Osteocyte (in vitro differentiated cells): ENCODE data around the gene MYPOP. TPM values are rescaled to one million over a fixed set of nuclear protein-coding genes. Genes with fewer than 3 reads are reported as not detected.

Experiments
- DNase-seq: peaks from one replicate; pipeline ENCODE4 v3.0.0; 2021; ENCODE audit warnings: mixed read lengths; ENCODE audit not compliant: unreplicated experiment; ENCODE audit errors: extremely low spot score
- H3K27ac Mint-ChIP-seq: one replicate; pipeline ENCODE4 v1.8.0; 2021; ENCODE audit warnings: mild to moderate bottlenecking, mixed read lengths; ENCODE audit not compliant: unreplicated experiment
- H3K27me3 Mint-ChIP-seq: one replicate; pipeline ENCODE4 v1.8.0; 2021; ENCODE audit warnings: mixed read lengths; ENCODE audit not compliant: unreplicated experiment
- H3K36me3 Mint-ChIP-seq: one replicate; pipeline ENCODE4 v1.8.0; 2021; ENCODE audit warnings: mixed read lengths; ENCODE audit not compliant: unreplicated experiment
- H3K4me1 Mint-ChIP-seq: one replicate; pipeline ENCODE4 v1.8.0; 2021; ENCODE audit warnings: mixed read lengths; ENCODE audit not compliant: unreplicated experiment
- H3K4me3 Mint-ChIP-seq: one replicate; pipeline ENCODE4 v1.8.0; 2021; ENCODE audit warnings: mild to moderate bottlenecking, moderate library complexity, mixed read lengths; ENCODE audit not compliant: unreplicated experiment
- H3K9me3 Mint-ChIP-seq: one replicate; pipeline ENCODE4 v1.8.0; 2021; ENCODE audit warnings: mixed read lengths; ENCODE audit not compliant: unreplicated experiment
- total RNA-seq: library from RNA; stranded (reverse); gene quantifications from 2 replicates; pipeline ENCODE4 v1.2.1, GENCODE V29; 2021
- TF ChIP-seq, protein P1 (sequence below): fragments of 200-600 bp; sonication (generic); IDR thresholded peaks from 2 replicates; pipeline ENCODE4 v1.5.0; 2021; ENCODE audit warnings: antibody characterized with exemption, mild to moderate bottlenecking, moderate library complexity

The MYPOP gene
- total RNA-seq, 1 donor from 2014 or later: 10.4 TPM

DNA sequence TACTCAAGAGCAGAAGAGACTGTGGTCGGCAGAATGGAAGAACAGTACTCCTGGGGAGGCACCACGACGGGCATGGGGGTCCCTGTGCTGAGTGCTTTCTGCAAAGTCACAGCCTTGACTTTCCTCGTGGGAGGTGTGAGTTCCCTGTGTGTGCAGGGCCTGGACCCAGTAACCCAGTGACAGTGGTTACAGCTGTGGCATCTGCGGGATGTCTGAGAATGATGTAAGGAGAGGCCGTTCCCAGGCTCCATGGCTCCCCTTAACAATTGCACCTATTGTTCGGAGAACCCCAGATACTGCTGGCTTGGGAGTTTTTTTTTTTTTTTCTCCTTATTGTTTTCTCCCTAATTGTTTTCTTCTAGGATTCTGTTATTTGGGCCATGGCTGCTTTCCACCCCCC lies 17.3 kb upstream of the MYPOP start:
- TF ChIP-seq, protein P1, sequence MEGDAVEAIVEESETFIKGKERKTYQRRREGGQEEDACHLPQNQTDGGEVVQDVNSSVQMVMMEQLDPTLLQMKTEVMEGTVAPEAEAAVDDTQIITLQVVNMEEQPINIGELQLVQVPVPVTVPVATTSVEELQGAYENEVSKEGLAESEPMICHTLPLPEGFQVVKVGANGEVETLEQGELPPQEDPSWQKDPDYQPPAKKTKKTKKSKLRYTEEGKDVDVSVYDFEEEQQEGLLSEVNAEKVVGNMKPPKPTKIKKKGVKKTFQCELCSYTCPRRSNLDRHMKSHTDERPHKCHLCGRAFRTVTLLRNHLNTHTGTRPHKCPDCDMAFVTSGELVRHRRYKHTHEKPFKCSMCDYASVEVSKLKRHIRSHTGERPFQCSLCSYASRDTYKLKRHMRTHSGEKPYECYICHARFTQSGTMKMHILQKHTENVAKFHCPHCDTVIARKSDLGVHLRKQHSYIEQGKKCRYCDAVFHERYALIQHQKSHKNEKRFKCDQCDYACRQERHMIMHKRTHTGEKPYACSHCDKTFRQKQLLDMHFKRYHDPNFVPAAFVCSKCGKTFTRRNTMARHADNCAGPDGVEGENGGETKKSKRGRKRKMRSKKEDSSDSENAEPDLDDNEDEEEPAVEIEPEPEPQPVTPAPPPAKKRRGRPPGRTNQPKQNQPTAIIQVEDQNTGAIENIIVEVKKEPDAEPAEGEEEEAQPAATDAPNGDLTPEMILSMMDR: no peak
- no peak overlapping the region for H3K27ac Mint-ChIP-seq
- peaks cover 30% of the 10 kb centered on the region for H3K27me3 Mint-ChIP-seq
- H3K4me3 Mint-ChIP-seq: no peak overlapping the region
- no peak for DNase-seq
- H3K4me1 Mint-ChIP-seq: no peaks in the 10 kb centered on the region
- no peaks in the 10 kb centered on the region for H3K36me3 Mint-ChIP-seq
- no peaks in the 10 kb centered on the region for H3K9me3 Mint-ChIP-seq

DNA sequence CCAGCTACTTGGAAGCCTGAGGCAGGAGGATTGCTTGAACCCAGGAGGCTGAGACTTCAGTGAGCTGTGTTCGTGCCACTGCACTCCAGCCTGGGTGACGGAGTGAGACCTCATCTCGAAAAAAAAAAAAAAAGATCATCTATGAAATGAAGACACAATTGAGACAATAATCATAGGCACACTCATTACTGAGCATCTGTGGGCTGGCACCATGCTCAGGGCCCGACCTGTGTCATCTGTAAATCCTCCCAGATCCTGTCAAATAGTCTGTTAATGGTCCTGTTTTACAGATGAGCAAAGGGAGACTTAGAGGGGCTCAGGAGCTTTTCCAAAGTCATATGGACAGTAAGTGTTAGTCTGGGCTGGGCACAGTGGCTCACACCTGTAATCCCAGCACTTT lies 16.3 kb upstream of the MYPOP start:
- Mint-ChIP-seq H3K27me3 (peaks cover 30% of the 10 kb centered on the region), H3K9me3 (no peaks in the 10 kb centered on the region), H3K4me1 (no peaks in the 10 kb centered on the region), H3K36me3 (no peaks in the 10 kb centered on the region), H3K27ac (no peak overlapping the region), H3K4me3 (no peak overlapping the region)
- TF ChIP-seq, protein P1: no peak
- DNase-seq: no peak

DNA sequence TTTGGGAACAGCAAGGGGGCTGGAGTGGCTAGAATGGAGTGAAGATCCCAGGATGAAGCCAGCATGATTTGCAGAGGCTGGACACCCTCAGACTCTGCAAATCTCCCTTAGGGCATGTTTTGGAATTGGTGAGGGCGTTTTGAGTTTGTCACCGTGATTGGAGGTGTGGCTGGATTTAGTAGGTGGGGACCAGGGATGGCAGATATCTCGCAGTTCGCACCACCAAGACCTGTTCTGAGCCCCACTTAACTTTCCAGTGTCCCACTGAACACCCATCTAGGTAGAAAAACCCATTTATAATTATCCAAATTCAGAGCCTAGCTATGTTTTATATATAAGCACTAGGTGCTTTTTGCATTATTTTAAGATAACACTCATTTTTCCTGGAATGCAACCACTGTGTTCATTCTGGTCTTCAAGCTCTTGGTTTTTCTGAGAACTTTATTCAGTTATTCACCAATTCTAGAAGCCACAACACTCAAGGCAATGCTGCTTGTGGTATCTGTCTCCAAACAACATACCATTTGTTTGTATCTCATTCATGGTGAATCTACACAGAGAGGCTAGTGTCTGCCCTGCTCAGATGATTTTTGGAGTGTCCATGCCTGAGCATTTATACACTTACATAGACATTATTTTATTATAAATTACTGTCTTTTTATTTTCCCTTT lies 15.1 kb upstream of the MYPOP start:
- Mint-ChIP-seq H3K9me3 (no peaks in the 10 kb centered on the region), H3K4me1 (no peaks in the 10 kb centered on the region), H3K4me3 (no peak overlapping the region), H3K27me3 (peaks cover 30% of the 10 kb centered on the region), H3K27ac (no peak overlapping the region), H3K36me3 (no peaks in the 10 kb centered on the region)
- DNase-seq: no peak
- TF ChIP-seq, protein P1: no peak

DNA sequence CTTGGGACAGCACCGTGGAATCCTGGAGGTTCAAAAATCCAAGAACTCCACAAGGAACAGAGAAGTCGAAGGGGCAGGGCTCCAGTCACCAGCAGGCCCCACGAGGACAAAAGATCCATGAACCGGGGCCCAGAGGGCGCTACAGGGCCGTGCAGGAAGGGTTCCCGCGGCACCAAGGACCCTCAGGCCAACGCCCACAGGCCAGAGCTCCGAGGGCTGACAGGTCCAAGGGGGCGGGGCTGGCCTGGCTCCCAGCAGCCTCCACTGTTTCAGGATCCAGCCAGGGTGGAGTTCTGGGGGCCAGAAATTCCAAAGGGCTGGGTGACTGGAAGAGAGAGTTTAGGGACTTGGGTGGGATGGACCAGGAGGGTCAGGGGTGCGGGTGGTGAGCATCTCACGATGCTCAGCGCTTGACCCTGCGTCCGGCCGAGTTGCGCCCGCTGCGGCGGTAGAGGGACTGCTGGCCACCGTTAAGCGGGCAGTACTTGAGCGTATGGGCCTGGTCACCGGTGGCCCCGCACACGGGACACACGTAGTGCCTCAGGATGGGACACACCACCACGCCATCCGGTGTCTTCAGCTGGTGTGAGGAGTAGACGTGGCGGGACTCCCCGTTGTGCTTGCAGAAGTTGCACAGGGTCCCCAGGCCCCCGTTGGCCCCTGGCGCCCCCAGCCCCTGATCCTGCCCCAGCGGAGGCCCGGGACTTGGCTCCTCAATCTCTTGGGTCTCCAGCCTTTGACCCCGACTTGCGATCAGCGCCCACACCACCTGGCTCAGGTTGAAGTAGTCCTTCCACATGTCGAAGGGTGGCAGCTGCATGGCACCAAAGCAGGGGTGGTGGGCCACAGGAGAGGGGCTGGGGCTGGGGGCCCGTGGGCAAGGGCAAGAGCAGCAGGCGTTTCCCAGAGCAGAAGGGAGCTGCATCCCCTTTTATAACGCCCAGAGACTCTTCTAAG lies 11.7 kb upstream of the MYPOP start, which contains the start of gene NANOS2:
Gene NANOS2 (minus strand): TSS at position 905 of the 957 bp plus-strand sequence. CDS start 85 bp downstream, at position 820.
- TF ChIP-seq, protein P1: no peak
- no peaks in the 10 kb centered on the region for H3K4me1 Mint-ChIP-seq
- H3K27ac Mint-ChIP-seq: no peak within 1 kb of the TSS
- no peak within 1 kb of the TSS for H3K4me3 Mint-ChIP-seq
- no peaks in the 10 kb centered on the region for H3K36me3 Mint-ChIP-seq
- DNase-seq: no peak
- H3K9me3 Mint-ChIP-seq: no peaks in the 10 kb centered on the region
- peaks cover 20% of the 10 kb centered on the region for H3K27me3 Mint-ChIP-seq

DNA sequence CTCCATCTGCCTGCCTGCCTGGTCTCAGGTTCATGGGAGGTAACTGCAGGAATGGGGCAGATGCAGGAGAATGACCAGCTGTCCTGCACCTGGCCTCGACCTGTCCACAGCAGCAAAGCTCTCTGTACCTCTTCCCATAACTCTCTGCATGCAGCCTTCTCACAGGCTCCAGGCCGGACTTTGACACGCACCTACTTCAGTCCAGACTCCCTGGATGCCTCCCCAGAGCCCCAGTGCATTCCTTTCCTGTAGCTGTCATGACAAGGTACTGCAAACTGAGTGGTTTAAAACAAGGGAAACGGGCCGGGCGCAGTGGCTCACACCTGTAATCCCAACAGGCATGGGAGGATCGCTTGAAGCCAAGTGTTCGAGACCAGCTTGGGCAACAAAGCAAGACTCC lies 8.9 kb upstream of the MYPOP start:
- TF ChIP-seq, protein P1: no peak
- H3K4me1 Mint-ChIP-seq: no peaks in the 10 kb centered on the region
- H3K27me3 Mint-ChIP-seq: peaks cover 11% of the 10 kb centered on the region
- H3K4me3 Mint-ChIP-seq: no peak overlapping the region
- H3K9me3 Mint-ChIP-seq: no peaks in the 10 kb centered on the region
- no peaks in the 10 kb centered on the region for H3K36me3 Mint-ChIP-seq
- no peak overlapping the region for H3K27ac Mint-ChIP-seq
- no peak for DNase-seq
